Immature natural killer cell (primary cell): ENCODE results near the gene SPINT3. TPM values are rescaled to one million over a fixed set of nuclear protein-coding genes. Genes with fewer than 3 reads are reported as not detected.

Experiments used
- DNase-seq, 3 donors: peaks; one replicate each; pipeline ENCODE4 v3.0.0; 2022; ENCODE audit warnings: mixed read lengths in 1 of 3
- H3K27ac Mint-ChIP-seq, 6 donors: one replicate each; pipeline ENCODE4 v1.8.0; 2020; ENCODE audit warnings: mixed read lengths in 6 of 6, mild to moderate bottlenecking in 5 of 6, inconsistent platforms in 4 of 6, moderate library complexity in 3 of 6
- H3K27me3 Mint-ChIP-seq, 3 donors: one replicate each; pipeline ENCODE4 v1.8.0; 2020 to 2021; ENCODE audit warnings: low read depth in 3 of 3, mild to moderate bottlenecking in 3 of 3, mixed read lengths in 3 of 3, moderate library complexity in 3 of 3, inconsistent platforms in 1 of 3
- H3K36me3 Mint-ChIP-seq, 3 donors: one replicate each; pipeline ENCODE4 v1.8.0; 2020; ENCODE audit warnings: mixed read lengths in 3 of 3, inconsistent platforms in 2 of 3, mild to moderate bottlenecking in 2 of 3
- H3K4me1 Mint-ChIP-seq, 2 donors: one replicate each; pipeline ENCODE4 v1.8.0; 2020; ENCODE audit warnings: inconsistent platforms in 2 of 2, mild to moderate bottlenecking in 2 of 2, mixed read lengths in 2 of 2, moderate library complexity in 1 of 2
- H3K4me3 Mint-ChIP-seq, 5 donors: one replicate each; pipeline ENCODE4 v1.8.0; 2020; ENCODE audit warnings: mild to moderate bottlenecking in 5 of 5, mixed read lengths in 5 of 5, inconsistent platforms in 3 of 5, moderate library complexity in 3 of 5
- H3K9me3 Mint-ChIP-seq, 6 donors: one replicate each; pipeline ENCODE4 v1.8.0; 2020; ENCODE audit warnings: mild to moderate bottlenecking in 6 of 6, mixed read lengths in 6 of 6, inconsistent platforms in 4 of 6, moderate library complexity in 3 of 6
- polyA plus RNA-seq, 3 donors: library from polyadenylated mRNA; unstranded; fragments of 300-500 nt; fragmentation: Illumina TruSeq; gene quantifications; one replicate each; pipeline ENCODE4 v1.2.3, GENCODE V29; 2021

The SPINT3 gene
- polyA plus RNA-seq, 3 donors from 2014 or later, result not detected

DNA sequence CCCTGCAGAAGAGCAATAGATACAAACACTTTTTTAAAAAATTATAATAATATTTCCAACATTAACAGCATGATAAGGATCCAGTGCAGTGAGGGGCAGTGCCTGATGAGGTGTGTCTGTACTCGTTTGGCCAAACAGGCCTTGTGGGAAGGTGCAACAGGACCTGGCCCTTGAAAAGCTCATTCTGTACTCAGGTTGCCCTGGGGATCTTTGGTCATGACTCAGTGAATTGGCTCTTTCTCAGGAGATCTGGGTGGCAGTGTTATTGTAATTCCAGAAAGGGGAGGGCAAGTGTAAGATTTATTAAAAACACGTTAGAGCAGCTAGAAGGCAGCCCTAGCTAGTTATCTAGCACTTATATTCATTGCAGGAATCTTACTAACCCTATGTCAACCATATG is 2.9 kb upstream of the SPINT3 start:
- Mint-ChIP-seq H3K27ac (no peak overlapping the region), H3K4me3 (no peak overlapping the region), H3K9me3 (no peaks in the 10 kb centered on the region), H3K4me1 (no peaks in the 10 kb centered on the region), H3K27me3 (peaks cover 4 to 9% (median 6%) of the 10 kb centered on the region in 3 donors), H3K36me3 (no peaks in the 10 kb centered on the region)
- DNase-seq, result no peak

DNA sequence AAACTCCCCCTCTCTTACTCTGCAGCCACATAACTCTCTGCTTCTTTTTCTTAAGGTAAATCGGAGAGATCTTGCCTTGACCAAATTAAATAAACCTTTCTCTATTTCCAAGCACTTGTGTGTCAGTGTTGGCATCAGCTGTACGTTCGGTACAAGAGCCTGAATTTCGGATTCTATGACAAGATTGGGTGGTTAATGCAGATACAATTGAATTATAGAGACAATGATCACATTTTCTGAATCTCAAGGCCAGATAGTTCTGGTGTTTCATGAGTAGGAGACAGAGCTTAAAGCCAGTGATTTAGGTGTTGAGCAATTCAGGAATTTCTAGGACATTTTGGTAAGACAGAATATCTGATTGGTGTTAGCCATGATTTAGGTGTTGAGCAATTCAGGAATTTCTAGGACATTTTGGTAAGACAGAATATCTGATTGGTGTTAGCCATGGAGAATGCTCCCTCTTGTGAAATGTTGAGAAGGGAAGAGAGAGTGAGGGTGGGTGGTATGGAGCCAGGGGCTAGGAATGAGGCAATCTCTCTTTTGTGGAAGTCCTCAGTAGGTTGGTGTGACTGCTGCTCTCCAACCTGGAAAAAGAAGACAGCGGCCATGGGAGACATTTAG is 5.1 kb downstream of the SPINT3 start:
- Mint-ChIP-seq H3K27ac (peak overlapping the region in 1 of 6 donors; percentile 40), H3K27me3 (peaks cover 6 to 12% (median 8%) of the 10 kb centered on the region in 3 donors), H3K36me3 (no peaks in the 10 kb centered on the region), H3K4me3 (no peak overlapping the region), H3K4me1 (no peaks in the 10 kb centered on the region), H3K9me3 (no peaks in the 10 kb centered on the region)
- DNase-seq, result no peak

DNA sequence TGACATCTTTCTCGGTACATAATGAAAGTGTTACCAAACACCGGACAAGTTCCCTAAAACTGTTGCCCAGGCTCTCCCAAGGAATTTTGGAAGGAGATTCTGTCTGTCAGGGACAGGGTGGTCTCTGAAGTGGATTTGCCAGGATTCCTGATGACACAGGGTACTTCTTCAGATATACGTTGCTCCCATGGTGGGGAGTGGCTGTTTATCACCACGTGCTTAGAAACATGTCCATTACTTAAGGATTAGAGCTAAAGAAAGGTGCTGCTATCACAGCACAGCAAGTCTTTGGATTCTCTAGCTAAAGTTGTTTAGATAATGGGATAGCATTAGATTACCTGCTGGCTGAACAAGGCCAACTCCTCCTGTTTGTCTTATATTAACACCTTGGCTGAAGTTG is 6.3 kb downstream of the SPINT3 start:
- Mint-ChIP-seq H3K9me3 (no peaks in the 10 kb centered on the region), H3K27ac (no peak overlapping the region), H3K4me3 (no peak overlapping the region), H3K4me1 (no peaks in the 10 kb centered on the region), H3K27me3 (peaks cover 4 to 12% (median 6%) of the 10 kb centered on the region in 3 donors), H3K36me3 (no peaks in the 10 kb centered on the region)
- no peak for DNase-seq

DNA sequence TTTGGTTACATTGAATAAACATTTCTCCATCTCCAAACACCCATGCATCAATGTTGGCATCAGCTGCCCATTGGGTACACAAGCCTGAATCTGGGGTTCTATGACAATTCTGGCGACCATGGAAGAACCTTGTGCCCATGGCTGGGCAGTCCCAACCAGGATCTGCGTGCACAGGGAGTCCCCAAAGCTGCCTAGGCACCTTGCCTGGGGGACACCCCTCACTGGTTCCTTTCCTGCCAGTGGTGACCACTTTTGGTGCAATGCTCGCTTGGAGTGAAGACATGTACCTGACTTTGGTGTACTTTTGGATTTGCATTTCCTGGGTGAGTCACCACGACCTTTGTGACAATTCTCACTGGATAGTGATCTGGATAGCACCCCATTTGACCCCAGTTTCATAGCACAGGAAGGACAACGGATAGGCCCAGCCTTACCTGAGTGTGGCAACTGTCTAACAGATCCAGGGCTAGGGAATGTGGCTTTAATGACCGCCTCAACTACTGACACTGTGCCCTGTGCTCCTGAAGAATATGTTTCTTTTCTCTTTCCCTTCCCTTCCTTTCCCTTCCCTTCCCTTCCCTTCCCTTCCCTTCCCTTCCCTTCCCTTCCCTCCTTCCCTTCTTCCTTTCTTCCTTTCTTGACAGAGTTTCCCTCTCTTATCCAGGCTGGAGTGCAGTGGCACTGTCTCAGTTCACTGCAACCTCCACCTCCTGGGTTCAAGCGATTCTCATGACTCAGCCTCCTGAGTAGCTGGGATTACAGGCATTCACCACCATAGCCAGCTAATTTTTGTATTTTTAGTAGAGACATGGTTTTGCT is 7.1 kb downstream of the SPINT3 start:
- no peaks in the 10 kb centered on the region for H3K4me1 Mint-ChIP-seq
- no peak for DNase-seq
- H3K36me3 Mint-ChIP-seq, result no peaks in the 10 kb centered on the region
- H3K27me3 Mint-ChIP-seq, result peaks cover 4 to 12% (median 6%) of the 10 kb centered on the region in 3 donors
- no peaks in the 10 kb centered on the region for H3K9me3 Mint-ChIP-seq
- no peak overlapping the region for H3K4me3 Mint-ChIP-seq
- no peak overlapping the region for H3K27ac Mint-ChIP-seq

DNA sequence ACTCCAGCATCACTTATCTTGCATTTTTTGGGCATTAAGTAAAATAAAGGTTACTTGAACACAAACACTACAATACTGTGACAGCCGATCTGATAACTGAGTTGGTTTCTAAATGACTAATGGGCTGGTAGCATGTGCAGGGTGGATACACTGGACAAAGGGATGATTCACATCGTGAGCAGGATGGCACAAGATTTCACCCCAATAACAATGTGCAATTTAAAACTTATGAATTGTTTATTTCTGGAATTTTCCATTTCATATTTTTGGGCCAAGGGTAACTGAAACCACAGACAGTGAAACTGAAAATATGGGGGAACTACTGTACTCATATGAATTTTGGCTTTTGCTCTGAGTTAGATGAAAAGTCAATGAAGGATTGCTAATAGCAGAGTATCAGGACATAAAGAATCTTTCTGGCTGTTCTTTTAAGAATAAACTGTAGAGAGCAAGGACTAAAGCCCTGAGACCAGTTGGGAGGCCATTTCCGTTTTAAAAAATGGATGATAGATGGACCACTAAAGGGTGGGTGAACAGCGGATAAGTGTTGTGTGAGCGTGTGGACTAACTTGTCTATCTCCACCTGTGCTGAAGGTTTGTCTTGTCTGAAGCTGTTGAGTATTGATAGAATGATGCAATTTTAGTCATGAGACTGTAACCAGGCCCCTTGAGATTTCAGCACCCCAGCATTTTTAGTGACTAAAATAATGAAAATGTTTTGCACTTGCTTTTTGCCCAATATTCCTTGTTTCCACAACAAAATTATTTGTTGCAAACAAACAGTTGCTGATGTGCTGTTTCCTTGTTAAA is 8.2 kb downstream of the SPINT3 start:
- H3K36me3 Mint-ChIP-seq, result no peaks in the 10 kb centered on the region
- no peaks in the 10 kb centered on the region for H3K4me1 Mint-ChIP-seq
- peaks cover 4 to 11% (median 6%) of the 10 kb centered on the region in 3 donors for H3K27me3 Mint-ChIP-seq
- no peak overlapping the region for H3K27ac Mint-ChIP-seq
- H3K4me3 Mint-ChIP-seq, result no peak overlapping the region
- DNase-seq, result no peak
- no peaks in the 10 kb centered on the region for H3K9me3 Mint-ChIP-seq

DNA sequence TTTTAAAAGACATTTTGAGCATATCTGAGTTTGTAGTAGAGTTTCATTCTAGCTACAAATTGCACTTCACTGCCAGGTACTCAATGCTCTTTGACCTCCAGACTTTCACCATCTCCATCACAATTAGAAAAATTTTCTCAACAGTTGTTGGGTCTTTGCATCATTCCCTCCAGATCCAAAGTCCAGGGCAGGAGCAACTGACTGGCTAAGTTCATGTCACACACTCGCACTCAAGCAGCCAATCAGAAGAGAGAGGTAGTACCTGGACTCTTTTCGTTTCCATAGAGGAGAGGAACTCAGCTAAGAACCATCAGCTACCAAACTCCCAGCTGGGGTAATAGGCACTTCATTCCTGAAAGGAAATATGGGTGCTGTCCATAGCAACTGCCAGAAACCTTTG is 9.0 kb downstream of the SPINT3 start:
- Mint-ChIP-seq H3K9me3 (no peaks in the 10 kb centered on the region), H3K4me1 (no peaks in the 10 kb centered on the region), H3K27ac (no peak overlapping the region), H3K27me3 (peaks cover 4 to 11% (median 6%) of the 10 kb centered on the region in 3 donors), H3K36me3 (no peaks in the 10 kb centered on the region), H3K4me3 (no peak overlapping the region)
- DNase-seq, result no peak

DNA sequence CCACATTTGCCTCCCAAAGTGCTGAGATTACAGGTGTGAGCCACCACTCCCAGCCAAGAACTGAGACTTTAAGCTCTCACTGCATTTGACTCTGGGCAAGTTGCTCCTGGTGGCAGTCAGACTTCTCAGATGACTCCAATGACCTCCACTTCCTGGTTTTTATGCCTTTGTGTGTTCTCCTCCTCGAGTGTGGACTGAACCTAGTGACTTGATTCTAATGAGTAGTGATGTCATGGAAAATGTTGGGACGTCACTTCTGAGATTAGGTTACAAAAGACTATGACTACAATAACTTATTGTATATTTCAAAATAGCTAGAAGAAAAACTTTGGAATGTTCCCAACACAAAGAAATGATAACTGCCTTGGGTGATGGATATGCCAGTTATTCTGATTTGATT is 12.0 kb downstream of the SPINT3 start:
- Mint-ChIP-seq H3K4me1 (no peaks in the 10 kb centered on the region), H3K36me3 (no peaks in the 10 kb centered on the region), H3K9me3 (no peaks in the 10 kb centered on the region), H3K27me3 (peaks cover 3 to 13% (median 4%) of the 10 kb centered on the region in 3 donors), H3K4me3 (no peak overlapping the region), H3K27ac (no peak overlapping the region)
- no peak for DNase-seq

DNA sequence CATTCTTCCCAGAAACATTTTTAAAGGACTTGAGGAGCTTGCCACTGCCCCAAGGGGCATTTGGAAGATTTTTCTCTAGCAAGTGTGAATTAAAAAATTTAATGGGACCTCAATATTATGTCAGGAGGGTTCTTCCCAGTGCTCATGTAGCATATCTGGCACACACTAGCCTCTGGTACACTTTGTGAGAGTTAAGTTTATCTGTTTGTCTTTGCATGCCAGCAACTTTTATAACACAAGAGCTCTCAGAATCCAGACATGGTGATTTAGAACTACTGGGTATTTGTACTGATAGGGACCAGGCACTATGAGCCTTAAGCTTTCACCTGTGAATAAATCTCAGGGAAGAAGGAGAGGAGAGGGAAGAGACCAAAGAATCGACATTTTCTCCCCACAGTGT is 12.9 kb downstream of the SPINT3 start:
- Mint-ChIP-seq H3K9me3 (no peaks in the 10 kb centered on the region), H3K27me3 (peaks cover 3 to 8% (median 4%) of the 10 kb centered on the region in 3 donors), H3K36me3 (no peaks in the 10 kb centered on the region), H3K4me1 (no peaks in the 10 kb centered on the region), H3K4me3 (no peak overlapping the region), H3K27ac (no peak overlapping the region)
- DNase-seq, result no peak

DNA sequence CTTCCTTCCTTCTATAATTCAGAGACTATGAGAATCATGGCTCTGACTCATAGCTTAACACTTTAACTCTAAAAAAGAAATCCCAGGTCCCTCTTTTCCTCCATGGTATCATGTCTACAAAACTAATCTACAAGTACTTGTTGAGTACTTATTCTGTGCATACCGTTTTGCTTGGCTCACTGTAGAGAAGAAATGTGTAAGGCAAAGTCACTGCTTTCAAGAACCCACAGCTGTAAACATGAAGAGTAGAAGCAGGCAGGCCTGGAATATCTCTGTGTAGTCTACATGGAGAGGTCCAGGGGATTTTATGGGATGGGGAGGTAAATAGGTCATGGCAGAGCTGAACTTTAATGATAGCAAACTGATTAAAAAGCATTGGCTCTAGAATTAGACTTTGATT is 13.8 kb downstream of the SPINT3 start:
- Mint-ChIP-seq H3K4me3 (no peak overlapping the region), H3K36me3 (no peaks in the 10 kb centered on the region), H3K27me3 (peaks cover 3 to 9% (median 5%) of the 10 kb centered on the region in 3 donors), H3K4me1 (no peaks in the 10 kb centered on the region), H3K9me3 (no peaks in the 10 kb centered on the region), H3K27ac (no peak overlapping the region)
- DNase-seq, result no peak

DNA sequence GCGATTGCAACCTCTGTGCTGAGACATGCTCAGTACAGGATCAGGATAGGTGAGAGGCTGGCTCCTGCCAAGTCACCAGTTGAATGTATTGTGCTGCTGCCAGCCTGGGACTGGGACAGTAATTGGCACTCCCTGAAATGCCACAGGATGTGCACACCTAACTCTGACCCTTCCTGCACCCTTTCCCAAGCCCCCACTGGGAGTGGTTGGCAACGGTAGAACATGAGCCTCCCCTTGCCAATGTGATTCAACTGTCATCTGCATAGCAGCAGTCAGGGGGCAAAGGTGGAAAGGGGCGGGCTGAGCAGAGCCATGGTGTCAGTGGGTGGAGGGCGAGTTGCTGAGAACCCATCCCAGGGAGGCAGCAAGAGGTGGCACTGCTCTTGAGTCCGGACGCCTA is 15.4 kb downstream of the SPINT3 start:
- Mint-ChIP-seq H3K27me3 (peaks cover 3 to 9% (median 4%) of the 10 kb centered on the region in 3 donors), H3K9me3 (no peaks in the 10 kb centered on the region), H3K4me3 (no peak overlapping the region), H3K27ac (no peak overlapping the region), H3K4me1 (no peaks in the 10 kb centered on the region), H3K36me3 (no peaks in the 10 kb centered on the region)
- DNase-seq, result no peak

DNA sequence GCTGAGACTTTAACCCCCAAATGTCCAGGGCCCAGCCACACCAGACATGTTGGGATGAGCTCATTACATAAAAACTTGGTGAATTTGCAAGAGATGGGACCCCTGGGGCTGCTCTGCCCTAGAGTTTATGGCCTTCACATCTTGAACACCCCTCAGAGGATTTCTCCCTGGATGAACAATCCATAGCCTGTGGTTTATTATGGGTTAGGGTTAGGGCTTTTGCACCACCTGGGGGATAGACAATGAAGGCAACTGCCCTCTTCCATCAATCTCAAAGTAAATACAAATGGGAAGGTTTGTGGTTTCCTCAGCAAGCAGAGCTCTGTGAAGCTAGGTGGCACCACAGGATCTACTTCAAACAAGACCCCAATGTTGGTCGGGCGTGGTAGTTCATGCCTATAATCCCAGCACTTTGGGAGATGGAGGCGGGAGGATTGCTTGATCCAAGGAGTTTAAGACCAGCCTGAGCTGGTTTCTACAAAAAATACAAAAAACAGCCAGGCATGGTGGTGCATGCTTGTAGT is 17.4 kb downstream of the SPINT3 start:
- no peak for DNase-seq
- H3K27me3 Mint-ChIP-seq, result peaks cover 1 to 9% (median 4%) of the 10 kb centered on the region in 3 donors
- no peak overlapping the region for H3K4me3 Mint-ChIP-seq
- no peaks in the 10 kb centered on the region for H3K9me3 Mint-ChIP-seq
- H3K27ac Mint-ChIP-seq, result no peak overlapping the region
- H3K4me1 Mint-ChIP-seq, result no peaks in the 10 kb centered on the region
- H3K36me3 Mint-ChIP-seq, result no peaks in the 10 kb centered on the region

DNA sequence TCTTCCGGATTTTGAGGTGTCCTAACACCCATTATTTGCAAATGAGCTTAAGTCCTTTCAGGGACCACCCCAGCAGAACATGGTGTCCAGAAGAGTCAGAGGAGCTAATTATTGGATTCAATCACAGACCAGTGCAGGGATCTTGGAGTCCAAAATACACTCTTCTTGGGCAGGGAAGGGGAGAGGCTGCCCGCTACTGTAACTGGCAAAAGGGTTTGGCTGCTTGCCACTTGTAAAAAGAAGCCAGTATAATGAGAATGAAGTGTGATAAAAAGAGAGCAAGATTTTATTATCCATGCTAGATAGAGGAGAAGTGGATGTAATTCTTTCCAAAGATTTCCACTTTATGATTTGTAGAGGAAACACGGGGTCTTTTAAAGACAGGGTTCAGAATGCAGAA is 19.3 kb downstream of the SPINT3 start:
- Mint-ChIP-seq H3K4me3 (no peak overlapping the region), H3K4me1 (no peaks in the 10 kb centered on the region), H3K27me3 (peaks cover 1 to 5% (median 4%) of the 10 kb centered on the region in 3 donors), H3K27ac (no peak overlapping the region), H3K9me3 (no peaks in the 10 kb centered on the region), H3K36me3 (no peaks in the 10 kb centered on the region)
- no peak for DNase-seq

DNA sequence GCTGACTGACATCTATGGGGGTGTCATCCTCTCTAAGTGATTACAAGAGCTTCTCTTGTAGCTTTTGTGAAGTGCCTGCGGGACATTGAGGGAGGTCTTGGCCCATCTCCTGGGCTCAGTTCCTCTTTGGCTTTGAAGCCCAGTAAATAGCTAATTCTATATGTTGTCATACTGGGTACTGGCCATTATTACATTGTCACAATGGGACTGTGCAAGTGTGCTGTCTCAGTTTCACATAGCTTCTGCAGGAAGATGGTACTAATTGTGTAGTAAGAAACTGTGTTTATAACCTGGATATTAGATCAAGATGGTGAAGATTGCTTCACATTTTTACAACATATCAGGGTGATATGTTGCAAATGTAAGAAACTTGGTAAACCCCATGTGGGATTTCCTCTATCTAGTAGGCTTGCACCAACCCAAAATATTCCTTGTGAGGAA is 19.9 kb downstream of the SPINT3 start:
- H3K36me3 Mint-ChIP-seq, result no peaks in the 10 kb centered on the region
- no peaks in the 10 kb centered on the region for H3K4me1 Mint-ChIP-seq
- H3K27me3 Mint-ChIP-seq, result peaks cover 1 to 5% (median 4%) of the 10 kb centered on the region in 3 donors
- no peak overlapping the region for H3K4me3 Mint-ChIP-seq
- no peak overlapping the region for H3K27ac Mint-ChIP-seq
- DNase-seq, result no peak
- H3K9me3 Mint-ChIP-seq, result no peaks in the 10 kb centered on the region

DNA sequence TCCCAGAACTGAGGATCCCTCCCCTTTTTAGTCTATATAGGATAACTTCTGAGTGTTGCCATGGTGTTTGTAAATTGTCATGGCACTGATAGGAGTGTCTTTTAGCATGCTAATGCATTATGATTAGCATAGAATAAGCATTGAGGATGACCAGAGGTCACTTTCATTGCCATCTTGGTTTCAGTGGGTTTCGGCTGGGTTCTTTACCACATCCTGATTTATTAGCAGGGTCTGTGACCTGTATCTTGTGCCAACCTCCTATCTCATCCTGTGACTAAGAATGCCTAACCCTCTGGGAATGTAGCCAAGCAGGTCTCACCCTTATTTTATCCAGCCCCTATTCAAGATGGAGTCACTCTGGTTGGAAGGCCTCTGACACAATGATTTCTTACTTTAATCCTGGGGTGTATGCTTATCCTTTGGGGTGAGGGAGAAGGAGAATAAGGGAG is 26.3 kb downstream of the SPINT3 start:
- DNase-seq, result no peak
- Mint-ChIP-seq H3K4me1 (no peaks in the 10 kb centered on the region), H3K27me3 (peaks cover 0 to 8% (median 2%) of the 10 kb centered on the region in 3 donors), H3K27ac (no peak overlapping the region), H3K9me3 (no peaks in the 10 kb centered on the region), H3K4me3 (no peak overlapping the region), H3K36me3 (no peaks in the 10 kb centered on the region)
